RWPE1 (cell line): ENCODE results near the gene BICRA.

Source experiments
- CTCF ChIA-PET: fragments of 350-600 bp; sonication (Branson Sonifier 250); formaldehyde crosslinking; extraction: SDS; loops from one replicate; lab custom pipeline; 2021; lab: Yijun Ruan, JAX
- POLR2A ChIA-PET: fragments of 400-600 bp; formaldehyde crosslinking; extraction: SDS; loops from one replicate; lab custom pipeline; 2020; ENCODE audit warnings: antibody characterized with exemption; ENCODE audit not compliant: low non-redundant PET; lab: Yijun Ruan, JAX
- DNase-seq: peaks from one replicate; pipeline ENCODE4 v3.0.0; 2012; ENCODE audit warnings: low spot score
- H3K27ac ChIP-seq: fragments of 450-650 bp; 2 replicates; pipeline ENCODE4 v1.5.1; 2017
- CTCF ChIP-seq: fragments of 450-650 bp; conservative IDR thresholded peaks from 2 replicates; pipeline ENCODE4 v1.5.1; 2017; ENCODE audit warnings: low read depth, mild to moderate bottlenecking

Gene BICRA

GRCh38 chr19:47657719-47658118 is 48.8 kb downstream of the BICRA start:
- H3K27ac ChIP-seq: no peak overlapping the region
- DNase-seq: no peak
- ChIA-PET CTCF (no interaction called here), POLR2A (no interaction called here)
- TF ChIP-seq CTCF: no peak

DNA sequence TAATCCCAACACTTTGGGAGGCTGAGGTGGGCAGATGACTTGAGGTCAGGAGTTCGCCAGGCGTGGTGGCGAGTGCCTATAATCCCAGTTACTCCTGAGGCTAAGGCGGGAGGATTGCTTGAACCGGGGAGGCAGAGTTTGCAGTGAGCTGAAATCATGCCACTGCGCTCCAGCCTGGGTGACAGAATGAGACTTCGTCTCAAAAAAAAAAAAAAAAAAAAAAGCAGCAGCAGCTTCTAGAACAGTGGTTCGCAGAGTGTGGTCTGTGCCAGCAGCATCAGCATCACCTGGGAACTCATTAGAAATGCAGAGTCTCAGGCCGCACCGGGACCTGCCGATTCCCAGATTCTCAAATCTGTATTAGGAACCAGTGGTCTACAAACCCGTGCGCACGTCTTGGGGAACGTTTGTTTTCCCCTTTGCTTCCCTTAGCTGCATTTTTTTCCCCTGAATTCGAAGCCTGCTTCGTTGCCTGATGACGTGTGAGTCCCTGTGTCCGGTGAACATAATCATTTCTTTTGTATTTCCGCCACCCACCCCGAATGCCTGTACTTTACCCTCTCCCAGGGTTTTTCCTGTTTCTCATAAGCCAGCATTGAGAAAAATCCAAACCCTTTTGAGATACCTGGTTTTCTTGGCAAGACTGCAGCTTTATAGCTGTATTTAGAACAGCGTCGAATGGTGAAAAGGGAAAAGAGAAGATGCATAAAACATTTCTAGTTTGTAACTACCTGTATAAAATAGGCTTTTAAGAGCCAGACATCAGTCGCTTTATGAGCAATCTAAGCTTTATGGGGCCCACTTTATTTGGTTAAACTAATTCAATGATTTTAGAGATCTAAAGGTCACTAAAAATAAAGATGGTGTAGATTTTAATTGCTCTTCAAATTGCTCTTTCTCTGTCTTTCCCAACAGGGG is 49.8 kb downstream of the BICRA start:
- no peak for TF ChIP-seq CTCF
- CTCF ChIA-PET: no interaction called here
- POLR2A ChIA-PET: no interaction called here
- H3K27ac ChIP-seq: no peak overlapping the region
- DNase-seq: no peak

DNA sequence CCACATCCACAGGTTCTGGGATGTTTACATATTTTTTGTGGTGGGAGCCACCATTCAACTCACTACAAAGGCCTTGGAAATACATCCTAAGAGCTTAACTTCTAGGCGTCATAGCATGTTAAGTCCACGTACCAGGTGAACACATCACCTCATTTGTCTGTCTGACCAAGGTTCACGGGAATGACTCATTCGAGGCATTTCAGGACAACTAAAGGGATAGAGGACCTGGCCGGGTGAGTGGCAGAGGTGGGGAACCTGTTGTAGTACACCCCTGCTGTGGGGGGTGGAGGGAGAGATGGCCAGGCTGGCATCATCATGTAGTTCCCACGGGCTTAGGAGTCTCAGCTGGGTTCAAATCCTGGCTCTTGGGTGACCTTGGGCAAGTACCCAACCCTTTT is 51.5 kb downstream of the BICRA start:
- H3K27ac ChIP-seq: peak overlapping the region; percentile 98
- TF ChIP-seq CTCF: no peak
- CTCF ChIA-PET: interaction anchor here (0.7 kb wide), 1 partner anchor 24 kb away, joined by 5 read pairs; no protein-coding TSS in a partner anchor
- POLR2A ChIA-PET: no interaction called here
- peak; percentile 77 for DNase-seq

- peak overlapping the region; percentile 98 for H3K27ac ChIP-seq
- TF ChIP-seq CTCF: no peak
- DNase-seq: no peak
- POLR2A ChIA-PET: no interaction called here
- CTCF ChIA-PET: no interaction called here
Observed at GRCh38 chr19:47661161-47661560, 52.2 kb downstream of the BICRA start.

DNA sequence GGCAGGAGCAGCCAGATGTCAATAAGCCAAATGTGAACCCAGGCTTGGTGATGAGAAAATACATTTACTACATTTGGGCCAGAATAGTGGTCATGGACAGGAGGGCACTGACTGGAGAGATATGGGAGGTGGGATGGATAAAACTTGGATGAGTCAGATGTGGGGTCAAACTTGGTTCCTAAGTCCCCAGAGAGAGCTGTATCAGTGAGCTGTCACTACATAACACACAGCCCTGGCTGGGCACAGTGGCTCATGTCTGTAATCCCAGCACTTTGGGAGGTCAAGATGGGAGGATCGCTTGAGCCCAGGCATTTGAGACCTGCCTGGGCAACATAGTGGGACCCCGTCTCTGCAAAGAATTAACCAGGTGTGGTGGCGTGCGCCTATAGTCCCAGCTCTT is 52.7 kb downstream of the BICRA start:
- ChIA-PET POLR2A (no interaction called here), CTCF (no interaction called here)
- peak overlapping the region; percentile 98 for H3K27ac ChIP-seq
- DNase-seq: no peak
- no peak for TF ChIP-seq CTCF

DNA sequence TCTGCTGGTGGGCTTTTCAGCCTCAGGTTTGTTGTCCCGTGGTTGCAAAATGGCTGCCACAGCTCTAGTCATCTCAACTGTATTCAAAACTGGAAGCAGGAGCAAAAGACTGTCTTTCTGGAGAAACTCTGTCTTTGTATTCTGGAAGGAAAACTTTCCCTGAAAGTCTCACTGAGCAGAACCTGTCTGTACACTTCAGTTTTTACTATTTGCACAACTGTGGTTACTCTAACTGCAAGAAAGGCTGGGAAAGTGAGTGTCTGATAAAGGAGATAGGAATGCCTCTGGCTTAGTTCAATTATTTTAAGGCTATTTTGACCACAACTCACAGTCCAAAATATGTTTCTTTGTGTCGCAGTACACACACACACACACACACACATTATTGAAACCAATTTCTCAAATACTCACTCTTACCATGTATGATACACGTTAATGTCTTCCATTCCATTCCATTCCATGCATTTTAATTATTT is 54.5 kb downstream of the BICRA start:
- DNase-seq: peak; percentile 60
- no peak for TF ChIP-seq CTCF
- CTCF ChIA-PET: no interaction called here
- POLR2A ChIA-PET: no interaction called here
- H3K27ac ChIP-seq: peak overlapping the region; percentile 98
